NB4 (cell line): Measurements from ENCODE around the gene FBXL22.

Experiments
- CTCF ChIP-seq: IDR thresholded peaks from one replicate; pipeline ENCODE4 v1.5.1; 2012; ENCODE audit warnings: low read depth, low read length
- POLR2A ChIP-seq: IDR thresholded peaks from 2 replicates; pipeline ENCODE4 v1.6.1; 2011; ENCODE audit warnings: mild to moderate bottlenecking; ENCODE audit not compliant: insufficient read length; ENCODE audit errors: extremely low read depth
- TF ChIP-seq, protein P1 (sequence below): IDR thresholded peaks from 2 replicates; pipeline ENCODE4 v1.6.1; 2011; ENCODE audit warnings: low read depth, low read length

DNA sequence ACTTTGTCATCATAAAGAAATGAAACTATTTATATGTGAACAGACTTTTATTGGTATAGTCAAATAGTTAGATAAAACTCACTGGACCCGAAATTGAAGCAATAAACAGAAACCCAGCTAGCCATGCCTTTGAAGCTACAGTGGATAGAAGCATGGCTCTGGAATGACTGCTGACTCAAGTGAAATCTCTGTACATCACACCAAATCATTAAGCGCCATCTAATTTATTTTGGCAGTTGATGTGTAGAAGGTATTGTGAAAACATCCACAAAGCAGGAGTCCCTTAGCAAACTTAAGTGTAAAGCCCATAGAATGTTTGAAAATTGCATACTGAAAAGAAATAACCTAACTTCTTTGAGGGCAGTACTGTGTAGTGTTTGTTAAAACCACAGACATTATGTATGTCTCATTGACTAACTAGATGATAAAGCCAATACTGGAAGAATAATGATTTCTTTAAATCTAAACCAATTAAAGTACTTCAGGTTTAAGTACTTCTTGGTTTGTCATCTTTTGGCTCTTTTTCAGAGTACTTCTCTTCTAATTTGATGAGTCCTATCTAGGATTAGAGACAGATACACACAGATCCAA is 42.8 kb upstream of the FBXL22 start:
- no peak for TF ChIP-seq POLR2A
- no peak for TF ChIP-seq CTCF
- TF ChIP-seq, protein P1, sequence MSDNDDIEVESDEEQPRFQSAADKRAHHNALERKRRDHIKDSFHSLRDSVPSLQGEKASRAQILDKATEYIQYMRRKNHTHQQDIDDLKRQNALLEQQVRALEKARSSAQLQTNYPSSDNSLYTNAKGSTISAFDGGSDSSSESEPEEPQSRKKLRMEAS = no peak
